Middle frontal gyrus (tissue), 1 donor: ENCODE data around the gene ANKDD1A.

Experiments
- DNase-seq: peaks from one replicate; pipeline ENCODE4 v3.0.0-alpha.2; 2015; ENCODE audit warnings: low spot score; ENCODE audit errors: extremely low spot score

Gene ANKDD1A

GRCh38 chr15:64961013-64961412 lies 49.3 kb downstream of the ANKDD1A start:
- DNase-seq, result no peak

- DNase-seq, result no peak
Measured at GRCh38 chr15:64969401-64969800, 57.7 kb downstream of the ANKDD1A start.

GRCh38 chr15:64970698-64971097 lies 59.0 kb downstream of the ANKDD1A start:
- DNase-seq, result no peak

- DNase-seq, result no peak
Measured at GRCh38 chr15:64975390-64975789, 63.7 kb downstream of the ANKDD1A start.

DNA sequence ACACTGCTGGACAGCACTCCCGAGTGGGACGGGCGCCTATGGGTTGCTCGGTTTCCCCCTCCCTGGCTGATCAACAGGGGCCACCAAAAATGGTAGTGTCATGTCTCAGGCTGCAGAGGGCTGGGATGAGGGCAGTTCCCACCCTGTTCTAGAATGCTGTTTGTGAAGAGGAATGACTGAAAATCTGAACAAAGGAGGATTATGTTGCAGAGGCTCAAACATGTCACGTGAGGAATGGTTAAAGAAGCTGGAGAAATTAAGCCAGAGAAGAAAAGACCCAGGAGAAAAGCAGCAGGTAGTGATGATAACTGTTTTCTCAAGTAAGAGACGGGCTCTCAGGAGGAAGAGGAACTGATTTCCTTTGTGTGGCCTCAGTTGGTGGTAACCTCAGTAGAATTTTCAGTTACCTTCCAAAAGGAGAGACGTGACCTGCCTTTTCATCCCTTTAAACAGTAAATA lies 67.6 kb downstream of the ANKDD1A start:
- DNase-seq, result no peak

DNA sequence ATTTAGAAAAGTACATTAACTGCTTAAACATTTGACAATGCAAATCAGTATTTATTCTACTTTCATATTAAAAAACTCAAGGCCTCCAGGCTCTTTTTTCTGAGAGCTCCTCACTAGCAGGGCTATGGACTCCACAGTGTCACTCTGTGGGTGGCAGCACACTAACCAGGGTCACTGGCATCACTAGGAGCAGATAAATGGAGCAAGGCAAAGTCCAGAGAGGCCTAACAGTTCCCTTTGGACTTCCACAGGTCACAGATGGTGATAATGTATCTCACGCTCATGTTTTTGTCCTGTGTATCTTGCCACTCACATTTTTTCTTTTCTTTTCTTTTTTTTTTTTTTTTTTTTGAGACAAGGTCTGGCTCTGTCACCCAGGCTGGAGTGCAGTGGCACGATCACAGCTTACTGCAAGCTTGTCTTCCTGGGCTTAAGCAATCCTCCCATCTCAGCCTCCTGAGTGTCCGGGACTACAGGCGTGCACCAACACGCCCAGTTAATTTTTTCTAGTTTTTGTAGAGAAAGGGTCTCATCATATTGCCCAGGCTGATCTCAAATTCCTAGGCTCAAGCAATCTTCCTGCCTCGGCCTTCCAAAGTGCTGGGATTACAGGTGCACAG lies 70.2 kb downstream of the ANKDD1A start:
- DNase-seq, result no peak

- DNase-seq, result no peak
Measured at GRCh38 chr15:64982472-64982871, 70.8 kb downstream of the ANKDD1A start.

- no peak for DNase-seq
Measured at GRCh38 chr15:64985366-64986033, 73.8 kb downstream of the ANKDD1A start.

- no peak for DNase-seq
Measured at GRCh38 chr15:64987136-64987535, 75.4 kb downstream of the ANKDD1A start.

DNA sequence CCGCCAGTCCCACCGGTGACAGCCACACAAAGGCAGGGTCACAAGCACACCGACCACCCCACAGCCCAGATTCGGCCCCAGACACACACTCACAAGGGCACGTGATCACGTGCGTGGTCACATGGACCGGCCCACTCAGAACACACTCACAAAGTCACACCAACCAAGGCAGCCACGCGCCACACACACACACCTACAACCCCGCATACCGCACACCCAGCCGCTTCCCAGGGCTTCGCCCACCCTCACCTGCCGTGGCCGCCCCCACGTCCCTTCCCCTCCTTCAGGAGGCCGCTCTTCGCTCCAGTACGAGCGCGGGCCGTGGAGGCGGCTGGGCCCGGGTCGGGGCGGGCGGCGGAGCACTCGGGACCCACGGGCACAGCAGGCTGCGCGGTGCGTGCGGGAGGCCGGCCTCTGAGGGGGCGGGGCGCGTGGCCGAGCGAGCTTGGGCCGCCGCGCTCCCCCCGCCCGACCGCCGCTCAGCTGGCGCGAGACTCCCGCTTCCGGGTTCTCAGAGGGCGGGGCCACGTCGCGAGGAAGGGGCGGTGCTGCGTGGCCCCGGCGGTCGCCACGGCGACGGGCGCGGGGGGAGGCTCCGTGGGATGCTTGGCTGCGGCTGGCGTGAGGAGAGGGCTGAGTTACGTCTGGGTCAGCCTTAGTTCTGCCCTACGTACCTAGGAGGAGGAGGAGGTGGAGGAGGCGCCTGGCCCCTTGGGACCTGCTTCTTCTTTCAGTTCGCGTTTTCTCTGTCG lies 77.9 kb downstream of the ANKDD1A start, which contains the start of gene SPG21:
Gene SPG21, minus strand, starts transcription at position 499 of the 752 bp plus-strand sequence. CDS start 6,345 bp downstream, outside the sequence.
- DNase-seq, result peak; percentile 84

DNA sequence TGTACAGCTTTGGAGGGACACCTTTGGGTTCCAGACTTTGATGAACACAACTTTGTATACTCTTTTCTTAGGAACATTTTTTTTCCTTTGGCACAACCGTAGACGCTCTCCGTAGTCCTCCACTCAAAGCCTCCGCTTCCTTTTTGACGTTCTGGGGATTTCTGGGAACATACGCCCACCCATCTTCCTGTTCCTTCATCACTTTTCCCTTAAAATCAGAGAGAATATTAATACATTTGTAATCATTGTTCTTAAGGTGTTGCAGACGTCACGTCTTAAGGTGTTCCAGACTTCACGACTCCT lies 78.4 kb downstream of the ANKDD1A start:
- DNase-seq, result no peak

GRCh38 chr15:64991536-64992135 lies 79.9 kb downstream of the ANKDD1A start:
- DNase-seq, result no peak

DNA sequence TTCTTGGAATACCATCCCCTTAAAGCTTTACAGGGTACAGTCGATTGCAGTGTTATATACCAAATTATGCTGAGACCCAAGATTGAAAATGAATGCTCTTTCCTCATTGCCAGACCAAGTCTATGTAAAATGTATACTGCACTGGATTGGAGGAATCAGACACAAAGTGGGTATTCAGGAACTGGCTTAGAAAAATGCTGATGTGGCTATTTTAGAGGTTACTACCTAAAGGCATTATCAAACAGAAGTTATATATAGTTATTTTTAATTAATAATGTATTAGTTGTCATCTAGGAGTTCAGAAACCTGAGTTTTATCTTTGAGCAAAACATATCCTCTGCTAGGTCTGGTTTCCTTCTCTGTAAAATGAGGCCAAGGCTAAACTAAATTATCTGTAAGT lies 81.6 kb downstream of the ANKDD1A start:
- DNase-seq, result no peak

DNA sequence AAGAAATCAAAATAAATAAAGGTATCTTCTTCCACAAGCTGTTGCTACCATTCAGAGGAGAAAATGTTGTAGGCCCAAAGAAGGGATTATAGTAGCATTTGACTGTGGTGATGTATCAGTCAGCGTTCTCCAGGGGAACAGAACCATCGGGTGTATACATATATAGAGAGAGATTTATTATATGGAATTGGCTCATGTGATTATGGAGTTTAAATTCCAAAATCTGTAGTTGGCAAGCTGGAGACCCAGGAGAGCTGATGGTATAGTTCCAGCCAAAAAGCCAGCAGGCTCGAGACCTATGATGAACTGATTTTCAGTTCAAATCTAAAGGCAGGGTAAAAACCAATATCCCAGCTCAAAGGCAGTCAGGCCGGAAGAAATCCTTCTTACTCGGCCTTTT lies 85.4 kb downstream of the ANKDD1A start:
- no peak for DNase-seq

DNA sequence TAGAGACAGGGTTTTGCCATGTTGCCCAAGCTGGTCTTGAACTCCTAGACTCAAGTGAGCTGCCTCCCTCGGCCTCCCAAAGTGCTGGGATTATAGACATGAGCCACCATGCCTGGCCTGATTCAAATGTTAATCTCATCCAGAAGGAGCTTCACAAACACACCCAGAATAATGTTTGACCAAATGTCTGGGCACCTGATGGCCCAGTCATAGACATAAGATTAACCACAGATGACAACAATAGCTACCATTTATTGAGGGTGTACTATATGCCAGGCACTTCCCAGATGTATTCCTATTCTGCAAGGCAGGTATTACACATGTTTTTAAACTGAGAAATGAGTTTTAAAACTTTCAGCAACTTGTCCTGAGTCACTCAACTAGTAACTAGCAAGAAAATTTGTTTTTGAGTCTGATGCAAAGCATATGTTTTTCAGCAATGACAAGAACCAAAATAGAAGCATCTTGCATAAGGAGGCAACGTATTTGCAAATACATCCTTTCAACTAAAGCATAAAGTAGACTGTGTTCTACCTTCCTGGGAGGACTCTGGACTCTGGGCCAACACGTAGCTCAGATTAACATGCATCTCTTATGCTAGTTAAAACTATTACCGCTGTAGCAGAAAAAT lies 86.2 kb downstream of the ANKDD1A start:
- DNase-seq, result no peak

GRCh38 chr15:65004993-65005392 lies 93.3 kb downstream of the ANKDD1A start:
- DNase-seq, result no peak

DNA sequence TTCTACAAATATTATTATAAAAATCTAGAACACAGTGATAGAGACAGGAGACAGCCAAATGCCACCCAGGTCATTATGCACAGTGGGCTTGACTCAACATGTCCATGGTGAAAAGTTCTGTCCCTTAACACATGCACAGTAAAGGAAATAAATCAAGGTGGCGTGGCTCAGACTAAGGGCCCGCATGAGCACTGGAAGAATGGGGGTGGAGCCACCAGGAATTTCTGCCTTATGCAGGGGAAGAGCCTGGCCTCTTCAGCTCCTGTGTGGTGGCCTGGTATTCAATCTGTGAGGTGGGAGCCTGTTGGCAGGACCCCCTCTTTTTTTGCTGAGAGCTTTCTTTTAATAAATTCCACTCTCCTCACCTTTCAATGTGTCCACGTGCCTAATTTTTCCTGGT lies 95.2 kb downstream of the ANKDD1A start:
- no peak for DNase-seq
